Right renal cortex interstitium (tissue), 3 donors: ENCODE data around the gene IER3IP1. TPM values are rescaled to one million over a fixed set of nuclear protein-coding genes. Genes with fewer than 3 reads are reported as not detected.
A peak's percentile ranks its signal among the peaks of the same experiment; 100 is the strongest.
"Not testable (repeated sequence)": the region's sequence is repeated elsewhere in the genome, so short reads cannot be mapped to it uniquely, and the experiment has no call there.

Source experiments
- DNase-seq, 3 donors: peaks; one replicate each; pipeline ENCODE4 v3.0.0-alpha.2; 2013; ENCODE audit warnings: low read depth in 3 of 3, low spot score in 2 of 3
- polyA plus RNA-seq, 3 donors: library from polyadenylated mRNA; unstranded; fragments of 120-200 nt; gene quantifications; one replicate each; pipeline ENCODE4 v1.2.1, GENCODE V29; 2013; ENCODE audit not compliant: insufficient read length in 3 of 3

The IER3IP1 gene
- polyA plus RNA-seq, 3 donors = 36.3 to 41.6 (median 36.9) TPM

GRCh38 chr18:47163241-47163640, 12.9 kb downstream of the IER3IP1 start:
- DNase-seq = no peak

GRCh38 chr18:47160256-47160655, 15.9 kb downstream of the IER3IP1 start:
- DNase-seq = no peak

GRCh38 chr18:47158404-47158803, 17.8 kb downstream of the IER3IP1 start:
- not testable (repeated sequence) for DNase-seq

- no peak for DNase-seq
Observed at GRCh38 chr18:47151439-47151838, 24.7 kb downstream of the IER3IP1 start.

GRCh38 chr18:47150824-47151366, 25.3 kb downstream of the IER3IP1 start:
- no peak for DNase-seq

GRCh38 chr18:47150029-47150823, 25.9 kb downstream of the IER3IP1 start, which contains the start of gene HDHD2:
Gene HDHD2 (minus strand): TSS chr18:47150500. CDS start chr18:47136439, 14,061 bp downstream.
- DNase-seq = peak; percentile 63 to 71 (median 66)

- no peak for DNase-seq
Observed at GRCh38 chr18:47149457-47150028, 26.6 kb downstream of the IER3IP1 start.

GRCh38 chr18:47146206-47146605, 30.0 kb downstream of the IER3IP1 start:
- DNase-seq = no peak

- DNase-seq = no peak
Observed at GRCh38 chr18:47143899-47144485, 32.2 kb downstream of the IER3IP1 start.

- DNase-seq = no peak
Observed at GRCh38 chr18:47143153-47143552, 33.0 kb downstream of the IER3IP1 start.

GRCh38 chr18:47141289-47141688, 34.9 kb downstream of the IER3IP1 start:
- DNase-seq = no peak

- no peak for DNase-seq
Observed at GRCh38 chr18:47121146-47121545, 55.0 kb downstream of the IER3IP1 start.

- no peak for DNase-seq
Observed at GRCh38 chr18:47120428-47120827, 55.7 kb downstream of the IER3IP1 start.

GRCh38 chr18:47118981-47119380, 57.2 kb downstream of the IER3IP1 start:
- DNase-seq = no peak

- no peak for DNase-seq
Observed at GRCh38 chr18:47115205-47115604, 61.0 kb downstream of the IER3IP1 start.

GRCh38 chr18:47113796-47114540, 62.2 kb downstream of the IER3IP1 start:
- no peak for DNase-seq

- DNase-seq = no peak
Observed at GRCh38 chr18:47110492-47111274, 65.5 kb downstream of the IER3IP1 start.

GRCh38 chr18:47109720-47110119, 66.4 kb downstream of the IER3IP1 start:
- no peak for DNase-seq

GRCh38 chr18:47108998-47109405, 67.2 kb downstream of the IER3IP1 start:
- no peak for DNase-seq

GRCh38 chr18:47108373-47108772, 67.8 kb downstream of the IER3IP1 start:
- DNase-seq = no peak
